ENCODE results near the gene LEMD2. TPM values are rescaled to one million over a fixed set of nuclear protein-coding genes. Genes with fewer than 3 reads are reported as not detected.
A peak's percentile ranks its signal among the peaks of the same experiment; 100 is the strongest.

The LEMD2 gene
- total and polyA plus RNA-seq, 12 donors, result 32.4 to 121 (median 60.0) TPM

GRCh38 chr6:33748841-33749240 is 40.1 kb downstream of the LEMD2 start:
- H3K27me3 ChIP-seq, result peaks cover 3% of the 10 kb centered on the region
- no peak overlapping the region for H3K4me3 ChIP-seq
- 86 to 93% (median 89%) methylated on average over 1 to 4 of the region's 4 CpGs for WGBS, 4 donors
- DNase-seq, result no peak
- H3K27ac ChIP-seq, result no peak overlapping the region
- no peaks in the 10 kb centered on the region for H3K36me3 ChIP-seq (replicated peaks in 1 of 2)
- peaks cover 0 to 4% of the 10 kb centered on the region in 2 donors for H3K4me1 ChIP-seq (replicated peaks in 1 of 2)
- no peak for TF ChIP-seq POLR2A (IDR thresholded peaks at IDR 0.05)
- TF ChIP-seq, protein P1, sequence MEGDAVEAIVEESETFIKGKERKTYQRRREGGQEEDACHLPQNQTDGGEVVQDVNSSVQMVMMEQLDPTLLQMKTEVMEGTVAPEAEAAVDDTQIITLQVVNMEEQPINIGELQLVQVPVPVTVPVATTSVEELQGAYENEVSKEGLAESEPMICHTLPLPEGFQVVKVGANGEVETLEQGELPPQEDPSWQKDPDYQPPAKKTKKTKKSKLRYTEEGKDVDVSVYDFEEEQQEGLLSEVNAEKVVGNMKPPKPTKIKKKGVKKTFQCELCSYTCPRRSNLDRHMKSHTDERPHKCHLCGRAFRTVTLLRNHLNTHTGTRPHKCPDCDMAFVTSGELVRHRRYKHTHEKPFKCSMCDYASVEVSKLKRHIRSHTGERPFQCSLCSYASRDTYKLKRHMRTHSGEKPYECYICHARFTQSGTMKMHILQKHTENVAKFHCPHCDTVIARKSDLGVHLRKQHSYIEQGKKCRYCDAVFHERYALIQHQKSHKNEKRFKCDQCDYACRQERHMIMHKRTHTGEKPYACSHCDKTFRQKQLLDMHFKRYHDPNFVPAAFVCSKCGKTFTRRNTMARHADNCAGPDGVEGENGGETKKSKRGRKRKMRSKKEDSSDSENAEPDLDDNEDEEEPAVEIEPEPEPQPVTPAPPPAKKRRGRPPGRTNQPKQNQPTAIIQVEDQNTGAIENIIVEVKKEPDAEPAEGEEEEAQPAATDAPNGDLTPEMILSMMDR (IDR thresholded peaks at IDR 0.05), result no peak
- no peaks in the 10 kb centered on the region for H3K9me3 ChIP-seq (replicated peaks in 1 of 3)
- intact Hi-C loops (cut with DNase I), result no loop called here

GRCh38 chr6:33747823-33748222 is 41.1 kb downstream of the LEMD2 start:
- no peak overlapping the region for H3K27ac ChIP-seq
- intact Hi-C loops (cut with DNase I), result no loop called here
- DNase-seq, result no peak
- H3K36me3 ChIP-seq (replicated peaks in 1 of 2), result no peaks in the 10 kb centered on the region
- no peaks in the 10 kb centered on the region for H3K9me3 ChIP-seq (replicated peaks in 1 of 3)
- TF ChIP-seq, protein P1 (IDR thresholded peaks at IDR 0.05), result no peak
- no peak for TF ChIP-seq POLR2A (IDR thresholded peaks at IDR 0.05)
- 86 to 95% (median 89%) methylated on average over 3 to 5 of the region's 5 CpGs for WGBS, 4 donors
- H3K4me1 ChIP-seq (replicated peaks in 1 of 2), result peaks cover 0 to 4% of the 10 kb centered on the region in 2 donors
- H3K27me3 ChIP-seq, result peaks cover 12% of the 10 kb centered on the region
- H3K4me3 ChIP-seq, result no peak overlapping the region

DNA sequence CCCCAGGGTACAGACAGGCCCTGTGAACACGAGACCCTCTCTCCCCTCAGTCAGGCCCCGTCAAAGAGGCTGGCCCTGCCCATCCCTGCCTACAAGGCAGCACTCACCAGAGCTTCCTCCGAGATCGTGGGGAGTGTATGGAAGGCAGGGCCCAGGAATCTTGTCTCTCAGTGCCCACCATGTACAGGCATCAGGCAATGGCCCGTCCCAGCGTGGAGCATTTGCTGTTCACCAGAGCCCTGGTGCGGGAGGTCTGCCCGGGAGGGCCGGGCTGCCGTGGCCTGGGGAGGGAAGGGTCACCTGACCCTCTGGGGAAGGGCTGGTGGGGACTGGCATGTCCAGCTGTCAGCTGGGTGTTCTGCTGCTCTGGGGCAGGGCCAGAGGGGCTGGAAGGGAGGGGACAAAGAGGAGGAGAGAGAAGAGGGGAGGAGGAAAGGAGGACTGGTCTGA is 42.3 kb downstream of the LEMD2 start, which contains the start of gene IP6K3:
Gene IP6K3 (minus strand): TSS at position 255 of the 450 bp plus-strand sequence. CDS start 11,429 bp downstream, outside the sequence.
- Histone ChIP-seq H3K9me3 (replicated peaks in 1 of 3) (no peaks in the 10 kb centered on the region), H3K27ac (peak within 1 kb of the TSS in 2 of 5 donors; percentile 61 to 72), H3K27me3 (peaks cover 20% of the 10 kb centered on the region), H3K4me1 (replicated peaks in 1 of 2) (peaks cover 0 to 4% of the 10 kb centered on the region in 2 donors), H3K4me3 (no peak within 1 kb of the TSS), H3K36me3 (replicated peaks in 1 of 2) (no peaks in the 10 kb centered on the region)
- 20 to 64% (median 57%) methylated on average over 1 to 10 of the region's 10 CpGs for WGBS, 4 donors
- TF ChIP-seq, protein P1 (IDR thresholded peaks at IDR 0.05), result no peak
- peak in 1 of 2 donors; percentile 27 for TF ChIP-seq POLR2A (IDR thresholded peaks at IDR 0.05)
- intact Hi-C loops (cut with DNase I), result no loop called here
- no peak for DNase-seq

DNA sequence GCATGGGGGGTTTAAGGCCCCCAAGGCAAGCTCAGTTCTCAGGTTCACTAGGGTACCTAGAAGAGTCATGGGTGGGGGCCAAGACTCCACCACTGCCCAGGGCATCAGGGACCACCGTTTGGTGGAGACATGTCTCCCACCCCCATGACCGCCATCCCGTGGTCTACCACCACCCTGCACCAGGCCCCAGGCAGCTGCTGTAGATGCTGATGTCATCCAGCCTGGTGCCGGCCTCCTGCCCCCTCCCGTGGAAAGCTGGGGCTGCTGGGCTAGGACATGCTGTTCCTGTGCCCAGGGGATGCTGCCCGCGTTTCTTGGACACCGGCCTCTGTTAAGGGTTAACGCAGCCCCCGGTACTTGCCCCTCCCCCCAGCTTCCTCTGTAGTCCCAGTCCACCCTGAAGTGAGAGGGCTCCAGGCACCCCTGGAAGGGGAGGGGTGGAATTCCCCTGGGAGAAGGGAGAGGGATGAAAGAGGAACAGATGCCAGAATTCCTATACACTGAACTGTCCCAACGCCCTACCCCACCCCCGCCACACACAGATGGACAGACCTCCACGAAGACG is 42.8 kb downstream of the LEMD2 start:
- DNase-seq, result no peak
- intact Hi-C loops (cut with DNase I), result no loop called here

More for the DNA sequence above, 42.8 kb downstream of the LEMD2 start:
- Histone ChIP-seq H3K27me3 (peaks cover 20% of the 10 kb centered on the region), H3K27ac (peak overlapping the region in 2 of 5 donors; percentile 61 to 72), H3K4me1 (replicated peaks in 1 of 2) (peaks cover 0 to 4% of the 10 kb centered on the region in 2 donors), H3K4me3 (no peak overlapping the region), H3K9me3 (replicated peaks in 1 of 3) (no peaks in the 10 kb centered on the region), H3K36me3 (replicated peaks in 1 of 2) (no peaks in the 10 kb centered on the region)
- WGBS, 4 donors, result 21 to 53% (median 50%) methylated on average over 4 to 14 of the region's 14 CpGs
- no peak for TF ChIP-seq POLR2A (IDR thresholded peaks at IDR 0.05)
- TF ChIP-seq, protein P1 (IDR thresholded peaks at IDR 0.05), result no peak
